GM23338 (cell line): Measurements from ENCODE around the gene SF3B4. TPM values are rescaled to one million over a fixed set of nuclear protein-coding genes. Genes with fewer than 3 reads are reported as not detected.

Experiments used
- ATAC-seq: fragments of 200-7000 bp; cut with Tn5 transposase; 3 replicates; pipeline ENCODE4 v1.9.1; 2020
- DNase-seq: peaks from one replicate; pipeline ENCODE4 v3.0.0-alpha.2; 2015; ENCODE audit warnings: low spot score
- H2AFZ ChIP-seq: fragments of 200-600 bp; sonication (generic); 2 replicates; pipeline ENCODE4 v1.8.0; 2016; ENCODE audit warnings: antibody characterized with exemption, mild to moderate bottlenecking, moderate library complexity
- H3F3A ChIP-seq: fragments of 200-600 bp; sonication (generic); replicated peaks from 2 replicates; pipeline ENCODE4 v1.8.0; 2017; ENCODE audit warnings: antibody characterized with exemption, mixed run types, low read depth
- H3K27ac ChIP-seq: fragments of 200-600 bp; sonication (generic); 2 replicates; pipeline ENCODE4 v1.6.1; 2016; ENCODE audit warnings: low read depth
- H3K27me3 ChIP-seq: fragments of 200-600 bp; sonication (generic); 2 replicates; pipeline ENCODE4 v1.8.0; 2016; ENCODE audit warnings: mild to moderate bottlenecking, mixed run types, moderate library complexity; ENCODE audit not compliant: insufficient read depth
- H3K36me3 ChIP-seq: fragments of 200-600 bp; sonication (generic); 2 replicates; pipeline ENCODE4 v1.8.0; 2016; ENCODE audit warnings: mild to moderate bottlenecking; ENCODE audit not compliant: insufficient read depth
- H3K4me1 ChIP-seq: fragments of 200-600 bp; sonication (generic); 2 replicates; pipeline ENCODE4 v1.8.0; 2016; ENCODE audit warnings: mild to moderate bottlenecking, moderate library complexity; ENCODE audit not compliant: insufficient read depth
- H3K4me2 ChIP-seq: fragments of 200-600 bp; sonication (generic); 2 replicates; pipeline ENCODE4 v1.7.1; 2017; ENCODE audit warnings: mixed run types
- H3K4me3 ChIP-seq: fragments of 200-600 bp; sonication (generic); 2 replicates; pipeline ENCODE4 v1.6.1; 2016; ENCODE audit warnings: mixed run types
- H3K79me2 ChIP-seq: fragments of 200-600 bp; sonication (generic); replicated peaks from 2 replicates; pipeline ENCODE4 v1.8.0; 2017; ENCODE audit warnings: mild to moderate bottlenecking; ENCODE audit not compliant: insufficient read depth
- H3K9me2 ChIP-seq: fragments of 200-600 bp; sonication (generic); 2 replicates; pipeline ENCODE4 v1.8.0; 2017; ENCODE audit not compliant: insufficient read depth
- H4K20me1 ChIP-seq: fragments of 200-600 bp; sonication (generic); replicated peaks from 2 replicates; pipeline ENCODE4 v1.8.0; 2017; ENCODE audit warnings: mild to moderate bottlenecking; ENCODE audit not compliant: insufficient read depth
- H3K27ac Mint-ChIP-seq: 2 replicates; pipeline ENCODE4 v1.8.0; 2020; ENCODE audit warnings: inconsistent platforms, mild to moderate bottlenecking, moderate library complexity, mixed read lengths
- H3K27me3 Mint-ChIP-seq: 3 replicates; pipeline ENCODE4 v1.8.0; 2022; ENCODE audit warnings: low read depth, mild to moderate bottlenecking, moderate library complexity, mixed read lengths, inconsistent platforms; ENCODE audit not compliant: insufficient read depth, poor library complexity
- H3K36me3 Mint-ChIP-seq: 3 replicates; pipeline ENCODE4 v1.8.0; 2021; ENCODE audit warnings: low read depth, mild to moderate bottlenecking, inconsistent platforms, moderate library complexity, mixed read lengths
- H3K4me1 Mint-ChIP-seq: 3 replicates; pipeline ENCODE4 v1.8.0; 2020; ENCODE audit warnings: mild to moderate bottlenecking, inconsistent platforms, mixed read lengths
- H3K4me3 Mint-ChIP-seq: 3 replicates; pipeline ENCODE4 v1.8.0; 2021; ENCODE audit warnings: moderate library complexity, mild to moderate bottlenecking, inconsistent platforms, mixed read lengths
- H3K9me3 Mint-ChIP-seq: 3 replicates; pipeline ENCODE4 v1.8.0; 2020; ENCODE audit warnings: moderate library complexity, mild to moderate bottlenecking, inconsistent platforms, mixed read lengths
- CREB1 ChIP-seq: fragments of 250-450 bp; sonication (Bioruptor Pico); IDR thresholded peaks from 2 replicates; pipeline ENCODE4 v1.5.0; 2020; ENCODE audit warnings: low read depth, mild to moderate bottlenecking, moderate library complexity
- CTCF ChIP-seq, 2 experiments: fragments of 200-600 bp in 1 of 2; sonication (generic) in 1 of 2; conservative IDR thresholded peaks; 2 replicates each; pipeline versions ENCODE4 v1.5.1 to v1.6.1; 2016 to 2017; ENCODE audit warnings: antibody characterized with exemption in 2 of 2, low read depth in 2 of 2, mild to moderate bottlenecking in 2 of 2, moderate library complexity in 1 of 2
- EZH2 ChIP-seq: fragments of 200-600 bp; sonication (generic); IDR thresholded peaks from one replicate; pipeline ENCODE4 v1.8.0; 2017; ENCODE audit warnings: antibody characterized with exemption, mild to moderate bottlenecking, low read depth; ENCODE audit not compliant: unreplicated experiment
- EZH2phosphoT487 ChIP-seq: fragments of 200-600 bp; sonication (generic); IDR thresholded peaks from one replicate; pipeline ENCODE4 v1.8.1; 2018; ENCODE audit warnings: antibody characterized with exemption; ENCODE audit not compliant: unreplicated experiment
- JUNB ChIP-seq: IDR thresholded peaks from one replicate; pipeline ENCODE4 v1.6.1; 2016; ENCODE audit warnings: antibody characterized with exemption; ENCODE audit not compliant: unreplicated experiment
- NANOG ChIP-seq: IDR thresholded peaks from 2 replicates; pipeline ENCODE4 v1.6.1; 2016; ENCODE audit warnings: antibody characterized with exemption, borderline replicate concordance
- POLR2AphosphoS5 ChIP-seq: IDR thresholded peaks from 2 replicates; pipeline ENCODE4 v1.6.1; 2016; ENCODE audit warnings: antibody characterized with exemption, low read depth
- REST ChIP-seq: IDR thresholded peaks from one replicate; pipeline ENCODE4 v1.6.1; 2018; ENCODE audit warnings: antibody characterized with exemption; ENCODE audit not compliant: unreplicated experiment
- STAT1 ChIP-seq: IDR thresholded peaks from one replicate; pipeline ENCODE4 v1.6.1; 2016; ENCODE audit warnings: antibody characterized with exemption; ENCODE audit not compliant: unreplicated experiment
- ZNF114 ChIP-seq: fragments of 250-450 bp; sonication (Bioruptor Pico); IDR thresholded peaks from 2 replicates; pipeline ENCODE4 v1.5.0; 2020; ENCODE audit warnings: mild to moderate bottlenecking, moderate library complexity
- ZNF462 ChIP-seq: fragments of 250-450 bp; sonication (Bioruptor Pico); IDR thresholded peaks from 2 replicates; pipeline ENCODE4 v1.5.0; 2020; ENCODE audit warnings: mild to moderate bottlenecking, moderate library complexity
- polyA plus RNA-seq: library from polyadenylated mRNA; unstranded; fragments of >200 nt; fragmentation: Nextera tagmentation; extraction: Ambion mirVana; gene quantifications from 2 replicates; pipeline ENCODE4 v1.2.1, GENCODE V29; 2016
- total RNA-seq: library from RNA; depleted of rRNA; stranded (reverse); fragments of >200 nt; shearing (Covaris generic); gene quantifications from 2 replicates; pipeline ENCODE4 v1.2.3, GENCODE V29; 2014

Gene SF3B4
- total and polyA plus RNA-seq, 2 experiments from 2014 or later = 48.7 to 84.0 TPM

- Histone ChIP-seq H3K36me3 (no peaks in the 10 kb centered on the region; the same call in 1 of the 2 replicates), H3K9me2 (no peaks in the 10 kb centered on the region), H2AFZ (no peak overlapping the region), H3K27me3 (no peaks in the 10 kb centered on the region), H3K4me2 (no peak overlapping the region), H4K20me1 (peaks cover 3% of the 10 kb centered on the region; the same call in 1 of the 2 replicates), H3K27ac (no peak overlapping the region), H3K4me3 (no peak overlapping the region), H3K79me2 (peaks cover 16% of the 10 kb centered on the region), H3K4me1 (peaks cover 20% of the 10 kb centered on the region), H3F3A (0 out of 2 replicates have a peak, but pooled peaks cover 3% of the 10 kb centered on the region)
- TF ChIP-seq POLR2AphosphoS5 (no peak), ZNF462 (CRISPR knock-in tag) (no peak), STAT1 (no peak), JUNB (no peak), EZH2phosphoT487 (no peak), ZNF114 (CRISPR knock-in tag) (no peak), CREB1 (CRISPR knock-in tag) (no peak), EZH2 (no peak), REST (no peak), NANOG (no peak), CTCF (conservative IDR thresholded peaks at IDR 0.05; ENCODE audit: low read depth in 2 of 2) (no peak)
- H3K4me3 Mint-ChIP-seq = no peak overlapping the region; the same call in 2 of the 3 replicates
- no peak overlapping the region for H3K27ac Mint-ChIP-seq
- peaks cover 28% of the 10 kb centered on the region for H3K36me3 Mint-ChIP-seq
- no peaks in the 10 kb centered on the region for H3K9me3 Mint-ChIP-seq
- peaks cover 31% of the 10 kb centered on the region for H3K4me1 Mint-ChIP-seq
- no peak for ATAC-seq
- peaks cover 15% of the 10 kb centered on the region for H3K27me3 Mint-ChIP-seq
- no peak for DNase-seq
These were observed 13.1 kb downstream of the SF3B4 start for GRCh38 chr1:149914545-149914944.
